Panc1 (cell line): ENCODE measurements around the gene FN3K.

Experiments used
- POLR2AphosphoS5 ChIP-seq: IDR thresholded peaks from 2 replicates; pipeline ENCODE4 v1.6.1; 2012; ENCODE audit warnings: mild to moderate bottlenecking, low read depth, low read length, moderate library complexity
- TCF7L2 ChIP-seq: IDR thresholded peaks from 2 replicates; pipeline ENCODE4 v1.6.1; 2011; ENCODE audit warnings: mild to moderate bottlenecking, low read depth, low read length, inconsistent platforms
- TF ChIP-seq, protein P1 (sequence below), 2 experiments: IDR thresholded peaks; 2 replicates each; pipeline ENCODE4 v1.6.1; 2011 to 2012; ENCODE audit warnings: low read depth in 2 of 2, control low read depth in 1 of 2, low read length in 1 of 2, mild to moderate bottlenecking in 1 of 2, moderate library complexity in 1 of 2; ENCODE audit not compliant: insufficient read depth in 1 of 2
- TF ChIP-seq, protein P2 (sequence below): fragments of 450-650 bp; IDR thresholded peaks from 2 replicates; pipeline ENCODE4 v1.5.1; 2017; ENCODE audit warnings: mild to moderate bottlenecking

DNA sequence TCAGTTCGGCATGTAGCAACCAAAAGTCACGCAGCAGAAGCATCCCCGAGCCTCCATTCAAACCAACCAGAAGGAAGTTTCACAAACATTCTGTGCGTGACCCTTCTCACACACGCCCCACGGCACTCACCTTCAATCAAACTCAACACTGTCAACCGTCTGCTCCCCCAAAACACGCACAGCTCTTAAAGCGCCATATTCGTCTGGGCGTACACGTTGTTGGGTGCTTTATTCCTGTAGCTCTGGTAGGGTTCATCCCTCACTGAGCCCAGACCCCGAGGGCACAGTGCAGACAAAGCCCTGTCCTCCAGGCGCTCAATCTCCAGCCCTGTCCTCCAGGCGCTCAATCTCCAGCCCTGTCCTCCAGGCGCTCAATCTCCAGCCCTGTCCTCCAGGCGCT lies 39.2 kb upstream of the FN3K start:
- TF ChIP-seq, protein P1, sequence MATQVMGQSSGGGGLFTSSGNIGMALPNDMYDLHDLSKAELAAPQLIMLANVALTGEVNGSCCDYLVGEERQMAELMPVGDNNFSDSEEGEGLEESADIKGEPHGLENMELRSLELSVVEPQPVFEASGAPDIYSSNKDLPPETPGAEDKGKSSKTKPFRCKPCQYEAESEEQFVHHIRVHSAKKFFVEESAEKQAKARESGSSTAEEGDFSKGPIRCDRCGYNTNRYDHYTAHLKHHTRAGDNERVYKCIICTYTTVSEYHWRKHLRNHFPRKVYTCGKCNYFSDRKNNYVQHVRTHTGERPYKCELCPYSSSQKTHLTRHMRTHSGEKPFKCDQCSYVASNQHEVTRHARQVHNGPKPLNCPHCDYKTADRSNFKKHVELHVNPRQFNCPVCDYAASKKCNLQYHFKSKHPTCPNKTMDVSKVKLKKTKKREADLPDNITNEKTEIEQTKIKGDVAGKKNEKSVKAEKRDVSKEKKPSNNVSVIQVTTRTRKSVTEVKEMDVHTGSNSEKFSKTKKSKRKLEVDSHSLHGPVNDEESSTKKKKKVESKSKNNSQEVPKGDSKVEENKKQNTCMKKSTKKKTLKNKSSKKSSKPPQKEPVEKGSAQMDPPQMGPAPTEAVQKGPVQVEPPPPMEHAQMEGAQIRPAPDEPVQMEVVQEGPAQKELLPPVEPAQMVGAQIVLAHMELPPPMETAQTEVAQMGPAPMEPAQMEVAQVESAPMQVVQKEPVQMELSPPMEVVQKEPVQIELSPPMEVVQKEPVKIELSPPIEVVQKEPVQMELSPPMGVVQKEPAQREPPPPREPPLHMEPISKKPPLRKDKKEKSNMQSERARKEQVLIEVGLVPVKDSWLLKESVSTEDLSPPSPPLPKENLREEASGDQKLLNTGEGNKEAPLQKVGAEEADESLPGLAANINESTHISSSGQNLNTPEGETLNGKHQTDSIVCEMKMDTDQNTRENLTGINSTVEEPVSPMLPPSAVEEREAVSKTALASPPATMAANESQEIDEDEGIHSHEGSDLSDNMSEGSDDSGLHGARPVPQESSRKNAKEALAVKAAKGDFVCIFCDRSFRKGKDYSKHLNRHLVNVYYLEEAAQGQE (IDR thresholded peaks at IDR 0.05; ENCODE audit: insufficient read depth in 1 of 2, low read depth in 2 of 2, low read length in 1 of 2): no peak
- TF ChIP-seq, protein P2, sequence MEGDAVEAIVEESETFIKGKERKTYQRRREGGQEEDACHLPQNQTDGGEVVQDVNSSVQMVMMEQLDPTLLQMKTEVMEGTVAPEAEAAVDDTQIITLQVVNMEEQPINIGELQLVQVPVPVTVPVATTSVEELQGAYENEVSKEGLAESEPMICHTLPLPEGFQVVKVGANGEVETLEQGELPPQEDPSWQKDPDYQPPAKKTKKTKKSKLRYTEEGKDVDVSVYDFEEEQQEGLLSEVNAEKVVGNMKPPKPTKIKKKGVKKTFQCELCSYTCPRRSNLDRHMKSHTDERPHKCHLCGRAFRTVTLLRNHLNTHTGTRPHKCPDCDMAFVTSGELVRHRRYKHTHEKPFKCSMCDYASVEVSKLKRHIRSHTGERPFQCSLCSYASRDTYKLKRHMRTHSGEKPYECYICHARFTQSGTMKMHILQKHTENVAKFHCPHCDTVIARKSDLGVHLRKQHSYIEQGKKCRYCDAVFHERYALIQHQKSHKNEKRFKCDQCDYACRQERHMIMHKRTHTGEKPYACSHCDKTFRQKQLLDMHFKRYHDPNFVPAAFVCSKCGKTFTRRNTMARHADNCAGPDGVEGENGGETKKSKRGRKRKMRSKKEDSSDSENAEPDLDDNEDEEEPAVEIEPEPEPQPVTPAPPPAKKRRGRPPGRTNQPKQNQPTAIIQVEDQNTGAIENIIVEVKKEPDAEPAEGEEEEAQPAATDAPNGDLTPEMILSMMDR: no peak
- TF ChIP-seq POLR2AphosphoS5: no peak
- TF ChIP-seq TCF7L2: no peak
